ENCODE data around the gene TSPAN8. TPM values are rescaled to one million over a fixed set of nuclear protein-coding genes. Genes with fewer than 3 reads are reported as not detected.

TSPAN8 gene
- total RNA-seq, 4 donors from 2014 or later: 0.29 to 2.2 (median 1.1) TPM; not detected in 1

DNA sequence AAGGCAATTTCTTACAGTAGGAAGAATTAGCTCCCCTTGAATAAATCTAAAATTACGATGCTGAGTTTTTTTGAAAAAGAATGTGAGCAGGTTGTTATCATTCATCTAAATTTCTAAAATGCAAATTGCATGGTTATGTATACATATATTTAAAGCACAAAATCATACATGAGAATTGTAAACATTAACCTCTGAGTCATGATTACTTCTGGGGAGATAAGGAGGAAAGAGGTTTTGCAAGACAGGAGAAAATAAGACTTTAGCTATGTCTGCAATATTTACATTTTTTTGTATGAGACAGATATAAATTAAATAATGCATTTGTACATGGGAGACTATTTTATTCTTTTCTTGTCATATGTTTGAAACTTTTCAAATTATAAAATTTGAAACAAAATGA is 72.2 kb downstream of the TSPAN8 start:
- 81% methylated on average over 1 of the region's 1 CpG for WGBS
- Histone ChIP-seq H3K4me3 (no peak overlapping the region), H3K4me1 (no peaks in the 10 kb centered on the region), H3K9me3 (peaks cover 0 to 5% (median 0%) of the 10 kb centered on the region in 4 donors), H3K27ac (replicated peaks in 1 of 4) (no peak overlapping the region), H3K27me3 (no peaks in the 10 kb centered on the region), H3K36me3 (no peaks in the 10 kb centered on the region)
- intact Hi-C loops (cut with DNase I): no loop called here
- no peak for DNase-seq (ENCODE audit: extremely low spot score)
- TF ChIP-seq CTCF (IDR thresholded peaks at IDR 0.05): no peak
- TF ChIP-seq EP300 (IDR thresholded peaks at IDR 0.05): no peak
- no peak for TF ChIP-seq POLR2A (IDR thresholded peaks at IDR 0.05; ENCODE audit: low read depth)
- TF ChIP-seq POLR2AphosphoS5 (IDR thresholded peaks at IDR 0.05): no peak

- intact Hi-C loops (cut with DNase I): no loop called here
- no peak for DNase-seq (ENCODE audit: extremely low spot score)
- no peaks in the 10 kb centered on the region for H3K36me3 ChIP-seq
- H3K4me1 ChIP-seq: no peaks in the 10 kb centered on the region
- H3K9me3 ChIP-seq: no peaks in the 10 kb centered on the region
- no peaks in the 10 kb centered on the region for H3K27me3 ChIP-seq
- TF ChIP-seq CTCF (IDR thresholded peaks at IDR 0.05) (no peak), POLR2A (IDR thresholded peaks at IDR 0.05; ENCODE audit: low read depth) (no peak), EP300 (IDR thresholded peaks at IDR 0.05) (no peak), POLR2AphosphoS5 (IDR thresholded peaks at IDR 0.05) (no peak)
- H3K4me3 ChIP-seq: no peak overlapping the region
- H3K27ac ChIP-seq (replicated peaks in 1 of 4): no peak overlapping the region
- 82% methylated on average over 2 of the region's 2 CpGs for WGBS
Measured at GRCh38 chr12:71075743-71076142, 82.1 kb downstream of the TSPAN8 start.

Other genes with a start within 250 kb of the TSPAN8 start
- gene PTPRR, start 237.3 kb downstream of the TSPAN8 start, total RNA-seq: 1 to 10 TPM in 1 of 4 donors, under 1 TPM in 3; 0.57 to 2.1 (median 0.84) TPM